Astrocyte (in vitro differentiated cells and primary cell): ENCODE measurements around the gene MRPS25. TPM values are rescaled to one million over a fixed set of nuclear protein-coding genes. Genes with fewer than 3 reads are reported as not detected.

ENCODE experiments used
- DNase-seq: peaks from one replicate; pipeline ENCODE4 v3.0.0-alpha.2; 2010; ENCODE audit warnings: low read depth
- FAIRE-seq: peaks from 2 replicates; lab custom pipeline; 2011; peaks lifted over from hg19 to GRCh38; lab: Jason Lieb, UNC
- H2AFZ ChIP-seq: 2 replicates; pipeline ENCODE4 v1.6.0; 2012; ENCODE audit warnings: low read depth, low read length, inconsistent platforms
- H3K27ac ChIP-seq: 2 replicates; pipeline ENCODE4 v1.5.1; 2011; ENCODE audit warnings: low read depth, low read length, inconsistent platforms
- H3K27me3 ChIP-seq: 2 replicates; pipeline ENCODE4 v1.6.0; 2011; ENCODE audit warnings: low read length, inconsistent platforms; ENCODE audit not compliant: insufficient read depth
- H3K36me3 ChIP-seq: 2 replicates; pipeline ENCODE4 v1.5.1; 2011; ENCODE audit warnings: low read length, inconsistent platforms; ENCODE audit not compliant: insufficient read depth
- H3K4me1 ChIP-seq: 2 replicates; pipeline ENCODE4 v1.5.1; 2011; ENCODE audit warnings: low read length, inconsistent platforms; ENCODE audit not compliant: insufficient read depth
- H3K4me2 ChIP-seq: 2 replicates; pipeline ENCODE4 v1.6.0; 2012; ENCODE audit warnings: low read length, inconsistent platforms
- H3K4me3 ChIP-seq: 2 replicates; pipeline ENCODE4 v1.5.1; 2011; ENCODE audit warnings: low read depth, mild to moderate bottlenecking, low read length, inconsistent platforms; ENCODE audit not compliant: insufficient read depth
- H3K79me2 ChIP-seq: 2 replicates; pipeline ENCODE4 v1.6.0; 2012; ENCODE audit warnings: mild to moderate bottlenecking, low read length, inconsistent platforms; ENCODE audit not compliant: insufficient read depth
- H3K9ac ChIP-seq: 2 replicates; pipeline ENCODE4 v1.6.0; 2012; ENCODE audit warnings: mild to moderate bottlenecking, low read length, inconsistent platforms
- H3K9me3 ChIP-seq: 2 replicates; pipeline ENCODE4 v1.5.1; 2012; ENCODE audit warnings: low read depth, mild to moderate bottlenecking, low read length, inconsistent platforms; ENCODE audit not compliant: insufficient read depth
- H4K20me1 ChIP-seq: 2 replicates; pipeline ENCODE4 v1.6.0; 2012; ENCODE audit warnings: low read length, inconsistent platforms; ENCODE audit not compliant: insufficient read depth
- H3K27ac Mint-ChIP-seq: one replicate; pipeline ENCODE4 v1.8.0; 2021; ENCODE audit warnings: mild to moderate bottlenecking, mixed read lengths; ENCODE audit not compliant: unreplicated experiment
- H3K27me3 Mint-ChIP-seq: one replicate; pipeline ENCODE4 v1.8.0; 2021; ENCODE audit warnings: low read depth, mixed read lengths; ENCODE audit not compliant: unreplicated experiment
- H3K36me3 Mint-ChIP-seq: one replicate; pipeline ENCODE4 v1.8.0; 2021; ENCODE audit warnings: low read depth, mixed read lengths; ENCODE audit not compliant: unreplicated experiment
- H3K4me1 Mint-ChIP-seq: one replicate; pipeline ENCODE4 v1.8.0; 2021; ENCODE audit warnings: low read depth, mixed read lengths; ENCODE audit not compliant: unreplicated experiment
- H3K4me3 Mint-ChIP-seq: one replicate; pipeline ENCODE4 v1.8.0; 2021; ENCODE audit warnings: mild to moderate bottlenecking, moderate library complexity, mixed read lengths; ENCODE audit not compliant: unreplicated experiment
- H3K9me3 Mint-ChIP-seq: one replicate; pipeline ENCODE4 v1.8.0; 2021; ENCODE audit warnings: mild to moderate bottlenecking, mixed read lengths; ENCODE audit not compliant: unreplicated experiment
- EZH2 ChIP-seq: IDR thresholded peaks from 2 replicates; pipeline ENCODE4 v1.6.1; 2012; ENCODE audit warnings: mild to moderate bottlenecking, low read length, inconsistent platforms; ENCODE audit not compliant: insufficient read depth
- total RNA-seq: library from RNA; stranded (reverse); gene quantifications from 2 replicates; pipeline ENCODE4 v1.2.1, GENCODE V29; 2021
- TF ChIP-seq, protein P1 (sequence below): IDR thresholded peaks from 2 replicates; pipeline ENCODE4 v1.5.1; 2011; ENCODE audit warnings: low read depth, mild to moderate bottlenecking, inconsistent platforms, low read length, moderate library complexity; ENCODE audit not compliant: insufficient read depth

MRPS25 gene
- total RNA-seq, 1 donor from 2014 or later = 38.9 TPM

DNA sequence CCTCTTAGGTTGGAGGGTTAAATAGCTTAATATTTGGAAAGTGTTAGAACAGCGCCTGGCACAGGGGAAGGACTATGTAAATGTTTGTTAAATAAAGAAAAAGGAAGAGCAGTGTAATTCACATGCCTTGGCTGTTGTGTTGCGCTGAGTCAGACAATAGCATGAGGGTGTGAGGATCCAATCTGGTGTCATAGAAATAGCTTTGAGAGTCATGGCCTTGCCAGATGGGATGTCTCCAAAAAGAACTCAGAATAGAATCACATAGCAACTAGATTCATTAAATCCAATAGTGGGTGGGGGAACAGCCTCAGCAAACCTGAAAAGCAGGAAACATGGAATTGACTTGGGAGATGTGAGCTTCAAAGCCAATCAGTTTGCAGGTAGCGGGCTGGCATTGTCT lies 37.7 kb upstream of the MRPS25 start:
- Histone ChIP-seq H4K20me1 (peaks cover 4% of the 10 kb centered on the region), H2AFZ (no peak overlapping the region), H3K36me3 (no peaks in the 10 kb centered on the region), H3K4me1 (peaks cover 11% of the 10 kb centered on the region), H3K27me3 (peaks cover 5% of the 10 kb centered on the region), H3K9ac (no peak overlapping the region), H3K79me2 (peaks cover 11% of the 10 kb centered on the region), H3K4me3 (no peak overlapping the region), H3K27ac (no peak overlapping the region), H3K4me2 (no peak overlapping the region), H3K9me3 (no peaks in the 10 kb centered on the region)
- Mint-ChIP-seq H3K4me1 (peaks cover 2% of the 10 kb centered on the region), H3K36me3 (no peaks in the 10 kb centered on the region), H3K9me3 (no peaks in the 10 kb centered on the region), H3K27me3 (no peaks in the 10 kb centered on the region), H3K27ac (no peak overlapping the region), H3K4me3 (no peak overlapping the region)
- DNase-seq = no peak
- FAIRE-seq = no peak
- TF ChIP-seq, protein P1, sequence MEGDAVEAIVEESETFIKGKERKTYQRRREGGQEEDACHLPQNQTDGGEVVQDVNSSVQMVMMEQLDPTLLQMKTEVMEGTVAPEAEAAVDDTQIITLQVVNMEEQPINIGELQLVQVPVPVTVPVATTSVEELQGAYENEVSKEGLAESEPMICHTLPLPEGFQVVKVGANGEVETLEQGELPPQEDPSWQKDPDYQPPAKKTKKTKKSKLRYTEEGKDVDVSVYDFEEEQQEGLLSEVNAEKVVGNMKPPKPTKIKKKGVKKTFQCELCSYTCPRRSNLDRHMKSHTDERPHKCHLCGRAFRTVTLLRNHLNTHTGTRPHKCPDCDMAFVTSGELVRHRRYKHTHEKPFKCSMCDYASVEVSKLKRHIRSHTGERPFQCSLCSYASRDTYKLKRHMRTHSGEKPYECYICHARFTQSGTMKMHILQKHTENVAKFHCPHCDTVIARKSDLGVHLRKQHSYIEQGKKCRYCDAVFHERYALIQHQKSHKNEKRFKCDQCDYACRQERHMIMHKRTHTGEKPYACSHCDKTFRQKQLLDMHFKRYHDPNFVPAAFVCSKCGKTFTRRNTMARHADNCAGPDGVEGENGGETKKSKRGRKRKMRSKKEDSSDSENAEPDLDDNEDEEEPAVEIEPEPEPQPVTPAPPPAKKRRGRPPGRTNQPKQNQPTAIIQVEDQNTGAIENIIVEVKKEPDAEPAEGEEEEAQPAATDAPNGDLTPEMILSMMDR = no peak
- no peak for TF ChIP-seq EZH2

DNA sequence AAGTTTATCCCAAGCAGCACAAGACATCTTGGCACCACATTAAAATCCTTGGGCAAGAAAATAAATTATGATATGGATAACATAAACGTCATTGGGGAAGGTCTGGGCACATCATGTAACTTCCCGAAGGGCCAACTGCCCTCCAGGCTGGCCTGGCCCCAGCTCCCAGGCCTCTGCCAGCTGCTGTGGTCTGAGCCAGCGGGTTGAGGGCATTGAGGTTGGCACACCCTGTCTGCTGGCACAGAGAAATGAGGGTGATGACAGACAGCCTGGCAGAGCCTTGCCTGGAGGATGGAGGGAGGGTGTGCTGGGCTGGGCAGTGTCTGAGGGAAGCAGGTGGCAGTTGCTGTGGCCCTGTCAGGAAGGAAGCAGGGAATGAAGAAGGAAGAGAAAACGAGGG lies 37.1 kb upstream of the MRPS25 start:
- no peak overlapping the region for H3K9ac ChIP-seq
- H3K27ac ChIP-seq = no peak overlapping the region
- H3K4me2 ChIP-seq = no peak overlapping the region
- peaks cover 3% of the 10 kb centered on the region for H3K4me1 Mint-ChIP-seq
- H3K9me3 Mint-ChIP-seq = no peaks in the 10 kb centered on the region
- H3K4me1 ChIP-seq = peaks cover 15% of the 10 kb centered on the region
- H3K4me3 ChIP-seq = no peak overlapping the region
- H3K4me3 Mint-ChIP-seq = no peak overlapping the region
- H3K36me3 ChIP-seq = no peaks in the 10 kb centered on the region
- H3K27me3 Mint-ChIP-seq = no peaks in the 10 kb centered on the region
- no peak overlapping the region for H2AFZ ChIP-seq
- H3K9me3 ChIP-seq = no peaks in the 10 kb centered on the region
- TF ChIP-seq, protein P1 = no peak
- TF ChIP-seq EZH2 = no peak
- FAIRE-seq (no peak), DNase-seq (no peak)
- H3K27me3 ChIP-seq = peaks cover 5% of the 10 kb centered on the region
- H3K27ac Mint-ChIP-seq = no peak overlapping the region
- peaks cover 15% of the 10 kb centered on the region for H3K79me2 ChIP-seq
- peaks cover 8% of the 10 kb centered on the region for H4K20me1 ChIP-seq
- H3K36me3 Mint-ChIP-seq = no peaks in the 10 kb centered on the region

DNA sequence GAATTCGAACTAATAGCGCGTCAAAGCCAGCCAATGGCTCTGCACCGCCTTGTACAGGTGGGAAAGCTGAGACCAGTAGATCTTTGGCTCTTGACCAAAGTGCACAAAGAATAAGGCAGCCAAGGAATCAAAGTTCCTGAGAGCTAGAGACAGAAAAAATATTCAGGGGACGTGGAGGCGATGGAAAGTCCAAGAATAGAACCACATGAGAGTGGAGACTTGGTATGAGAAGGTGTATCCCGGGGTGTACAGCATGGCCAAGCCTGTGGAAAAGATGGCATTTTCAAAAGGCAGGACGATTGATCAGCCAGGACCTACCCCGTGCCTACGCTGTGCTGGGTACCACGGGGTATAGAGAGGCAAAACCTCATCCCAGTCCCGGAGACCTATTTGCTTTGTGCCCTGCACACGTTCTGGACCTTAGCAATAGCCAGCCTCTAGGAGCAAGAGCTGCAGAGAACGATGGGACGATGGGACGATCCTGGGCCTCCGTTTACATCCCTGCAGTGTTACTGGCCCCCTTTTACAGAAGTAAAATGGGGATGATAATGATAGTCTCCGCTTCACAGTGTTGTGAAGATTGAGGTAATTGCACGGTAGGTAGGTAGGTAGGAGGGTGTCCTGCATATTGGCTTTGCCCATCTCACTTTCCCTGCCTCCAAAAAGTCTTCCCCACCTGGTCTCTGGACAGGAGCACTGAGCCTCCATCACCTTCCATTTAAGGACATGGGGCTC lies 34.4 kb upstream of the MRPS25 start:
- H3K27ac Mint-ChIP-seq = peak overlapping the region; percentile 23
- DNase-seq (no peak), FAIRE-seq (no peak)
- Histone ChIP-seq H3K36me3 (peaks cover 12% of the 10 kb centered on the region), H3K27me3 (no peaks in the 10 kb centered on the region), H3K79me2 (peaks cover 30% of the 10 kb centered on the region), H3K4me3 (peak overlapping the region; percentile 100), H3K9me3 (no peaks in the 10 kb centered on the region), H3K27ac (peak overlapping the region; percentile 42), H4K20me1 (peaks cover 11% of the 10 kb centered on the region), H2AFZ (peak overlapping the region; percentile 92), H3K4me1 (peaks cover 15% of the 10 kb centered on the region), H3K4me2 (peak overlapping the region; percentile 93), H3K9ac (peak overlapping the region; percentile 98)
- H3K4me3 Mint-ChIP-seq = peak overlapping the region; percentile 93
- no peak for TF ChIP-seq EZH2
- TF ChIP-seq, protein P1 = no peak
- no peaks in the 10 kb centered on the region for H3K27me3 Mint-ChIP-seq
- no peaks in the 10 kb centered on the region for H3K9me3 Mint-ChIP-seq
- H3K4me1 Mint-ChIP-seq = peaks cover 3% of the 10 kb centered on the region
- peaks cover 2% of the 10 kb centered on the region for H3K36me3 Mint-ChIP-seq
